Measurements from ENCODE around the gene SRMS. TPM values are rescaled to one million over a fixed set of nuclear protein-coding genes. Genes with fewer than 3 reads are reported as not detected.

The SRMS gene
- total and polyA plus RNA-seq, 2 of the 13 experiments (the other 11 are each of a cell fraction or from before 2014, with no cell fraction given): not detected

GRCh38 chr20:63577317-63577894, 29.9 kb upstream of the SRMS start (continued):
- TF ChIP-seq ZNF530 (CRISPR knock-in tag; IDR thresholded peaks at IDR 0.05; ENCODE audit: low read depth) (no peak), MLXIP (CRISPR knock-in tag; IDR thresholded peaks at IDR 0.05; ENCODE audit: borderline replicate concordance) (peak; percentile 98), TSC22D2 (CRISPR knock-in tag; IDR thresholded peaks at IDR 0.05; ENCODE audit: borderline replicate concordance) (0 out of 2 replicates have a peak, but pooled peaks have one; percentile 52), CCDC6 (CRISPR knock-in tag; IDR thresholded peaks at IDR 0.05) (no peak), ZNF614 (CRISPR knock-in tag; IDR thresholded peaks at IDR 0.05; ENCODE audit: borderline replicate concordance) (peak; percentile 68; the same call in 1 of the 2 replicates), HHEX (CRISPR knock-in tag; IDR thresholded peaks at IDR 0.05) (0 out of 2 replicates have a peak, but pooled peaks have one; percentile 35), ZNF878 (CRISPR knock-in tag; IDR thresholded peaks at IDR 0.05) (no peak), NFKBIZ (CRISPR knock-in tag; IDR thresholded peaks at IDR 0.05) (peak; percentile 77; the same call in 1 of the 2 replicates), IRF9 (CRISPR knock-in tag; IDR thresholded peaks at IDR 0.05; ENCODE audit: borderline replicate concordance) (0 out of 2 replicates have a peak, but pooled peaks have one; percentile 11), XBP1 (CRISPR knock-in tag; IDR thresholded peaks at IDR 0.05) (no peak), KLF11 (CRISPR knock-in tag; IDR thresholded peaks at IDR 0.05) (no peak), PRDM10 (CRISPR knock-in tag; IDR thresholded peaks at IDR 0.05; ENCODE audit: low read depth) (0 out of 2 replicates have a peak, but pooled peaks have one; percentile 34), KDM6A (CRISPR knock-in tag; IDR thresholded peaks at IDR 0.05; ENCODE audit: low read depth) (0 out of 2 replicates have a peak, but pooled peaks have one; percentile 35), ZNF30 (CRISPR knock-in tag; IDR thresholded peaks at IDR 0.05) (0 out of 2 replicates have a peak, but pooled peaks have one; percentile 33), IRF1 (CRISPR knock-in tag; IDR thresholded peaks at IDR 0.05; ENCODE audit: low read depth) (no peak), ETV6 (CRISPR knock-in tag; conservative IDR thresholded peaks at IDR 0.05) (no peak), ISL2 (CRISPR knock-in tag; IDR thresholded peaks at IDR 0.05) (peak; percentile 57), ZNF572 (CRISPR knock-in tag; IDR thresholded peaks at IDR 0.05) (peak; percentile 87; the same call in 1 of the 2 replicates), ISX (CRISPR knock-in tag; conservative IDR thresholded peaks at IDR 0.05) (0 out of 2 replicates have a peak, but pooled peaks have one; percentile 63), MAF1 (CRISPR knock-in tag; IDR thresholded peaks at IDR 0.05; ENCODE audit: borderline replicate concordance) (no peak), ZNF20 (CRISPR knock-in tag; IDR thresholded peaks at IDR 0.05) (no peak), ZNF446 (CRISPR knock-in tag; IDR thresholded peaks at IDR 0.05) (no peak), RFXAP (CRISPR knock-in tag; IDR thresholded peaks at IDR 0.05; ENCODE audit: borderline replicate concordance) (0 out of 2 replicates have a peak, but pooled peaks have one; percentile 28)
